MM.1S (cell line): Measurements from ENCODE around the gene ILK.

Experiments used
- CTCF ChIP-seq: fragments of 300-600 bp; sonication (generic); IDR thresholded peaks from 2 replicates; pipeline ENCODE4 v1.5.1; 2016; ENCODE audit warnings: antibody characterized with exemption, low read length, mixed read lengths
- EZH2 ChIP-seq: fragments of 300-600 bp; sonication (generic); optimal IDR thresholded peaks from 2 replicates; pipeline ENCODE3; 2017; ENCODE audit warnings: low read depth, mild to moderate bottlenecking, antibody characterized with exemption, low read length, mixed read lengths
- EZH2phosphoT487 ChIP-seq: fragments of 300-600 bp; sonication (generic); IDR thresholded peaks from 2 replicates; pipeline ENCODE4 v1.6.1; 2018; ENCODE audit warnings: antibody characterized with exemption, low read length

GRCh38 chr11:6646576-6646917 lies 43.0 kb downstream of the ILK start:
- TF ChIP-seq CTCF (no peak), EZH2 (no peak), EZH2phosphoT487 (no peak)
